Breast epithelium (tissue), 3 donors: ENCODE measurements around the gene FN3K.

Source experiments
- CTCF ChIP-seq, 3 donors: fragments of 450-650 bp; IDR thresholded peaks; one replicate each; pipeline ENCODE4 v1.5.1; 2016 to 2017; ENCODE audit warnings: antibody characterized with exemption in 3 of 3, mild to moderate bottlenecking in 3 of 3, moderate library complexity in 3 of 3
- POLR2A ChIP-seq: fragments of 450-650 bp; IDR thresholded peaks from one replicate; pipeline ENCODE4 v1.6.1; 2016; ENCODE audit warnings: antibody characterized with exemption, mild to moderate bottlenecking, moderate library complexity
- POLR2AphosphoS5 ChIP-seq, 3 donors: sonication (generic); formaldehyde crosslinking; IDR thresholded peaks; one replicate each; pipeline ENCODE4 v1.6.1; 2017; ENCODE audit warnings: antibody characterized with exemption in 3 of 3

GRCh38 chr17:82737967-82738877, 2.8 kb downstream of the FN3K start:
- TF ChIP-seq CTCF (IDR thresholded peaks at IDR 0.05) (no peak), POLR2A (no peak), POLR2AphosphoS5 (IDR thresholded peaks at IDR 0.05) (no peak)
